Lung (tissue), 12 donors: ENCODE data around the gene ATP12A. TPM values are rescaled to one million over a fixed set of nuclear protein-coding genes. Genes with fewer than 3 reads are reported as not detected.

Experiments
- ATAC-seq: fragments of 200-7000 bp; cut with Tn5 transposase; one replicate; pipeline ENCODE4 v1.9.1; 2020; ENCODE audit warnings: moderate number of reproducible peaks; ENCODE audit not compliant: insufficient read depth, low FRiP score
- DNase-seq, 3 donors: peaks; one replicate each; pipeline ENCODE4 v3.0.0-alpha.2; 2013 to 2017
- H3K27ac ChIP-seq, 2 donors: one replicate each; pipeline ENCODE4 v1.5.1; 2013; ENCODE audit warnings: mild to moderate bottlenecking in 2 of 2, moderate library complexity in 2 of 2, control low read depth in 1 of 2, inconsistent platforms in 1 of 2, low read depth in 1 of 2, low read length in 1 of 2
- H3K27me3 ChIP-seq, 3 donors: one replicate each; pipeline ENCODE4 v1.5.1; 2013; ENCODE audit warnings: low read length in 2 of 3; ENCODE audit not compliant: control insufficient read depth in 3 of 3, insufficient read depth in 3 of 3
- H3K36me3 ChIP-seq, 4 donors: one replicate each; pipeline ENCODE4 v1.5.1; 2013; ENCODE audit warnings: low read length in 4 of 4, mild to moderate bottlenecking in 1 of 4, moderate library complexity in 1 of 4; ENCODE audit not compliant: control insufficient read depth in 4 of 4, insufficient read depth in 4 of 4
- H3K4me1 ChIP-seq, 5 donors: one replicate each; pipeline ENCODE4 v1.5.1; 2013; ENCODE audit warnings: low read length in 5 of 5, mild to moderate bottlenecking in 2 of 5, moderate library complexity in 1 of 5; ENCODE audit not compliant: control insufficient read depth in 5 of 5, insufficient read depth in 5 of 5
- H3K4me3 ChIP-seq: one replicate; pipeline ENCODE4 v1.5.1; 2013; ENCODE audit warnings: mild to moderate bottlenecking, control low read depth, moderate library complexity
- H3K9ac ChIP-seq, 2 donors: one replicate each; pipeline ENCODE4 v1.5.1; 2013; ENCODE audit warnings: low read length in 2 of 2, control low read depth in 1 of 2; ENCODE audit not compliant: insufficient read depth in 1 of 2
- H3K9me3 ChIP-seq, 4 donors: one replicate each; pipeline ENCODE4 v1.5.1; 2013; ENCODE audit warnings: low read length in 3 of 4, mild to moderate bottlenecking in 1 of 4, moderate library complexity in 1 of 4; ENCODE audit not compliant: control insufficient read depth in 4 of 4, insufficient read depth in 3 of 4
- CTCF ChIP-seq: IDR thresholded peaks from 2 replicates; pipeline ENCODE4 v1.5.1; 2012; ENCODE audit warnings: mild to moderate bottlenecking; ENCODE audit errors: control extremely low read depth, extremely low read depth
- WGBS, 2 donors: extraction: QIAGEN DNeasy Blood & Tissue Kit; methylation state at CpG; one replicate each; pipeline ENCODE4 v1.1.7; 2013; 5-methylcytosine and 5-hydroxymethylcytosine counted together
- polyA plus RNA-seq, 2 donors: library from polyadenylated mRNA; stranded (reverse); fragments of 200-250 nt; gene quantifications; one replicate each; pipeline ENCODE4 v1.2.1, GENCODE V29; 2013
- total RNA-seq, 2 donors: library from RNA; depleted of rRNA in 1 of 2; stranded (reverse); fragments of >200 nt in 1 of 2; gene quantifications; one replicate each; pipeline ENCODE4 v1.2.1, GENCODE V29; 2014 to 2021
- donor health status: control.
- donor health status: control.
- donor health status: Bipolar disorder and iron deficiency.
- donor health status: healthy.
- donor health status: DM: yes; HTN: yes; CAD: no.

ATP12A gene
- total and polyA plus RNA-seq, 4 donors = 0.40 to 11.7 (median 2.2) TPM

GRCh38 chr13:24741791-24742190 is 61.6 kb downstream of the ATP12A start:
- H3K27ac ChIP-seq = no peak overlapping the region
- H3K9me3 ChIP-seq = peaks cover 0 to 2% (median 0%) of the 10 kb centered on the region in 4 donors
- no peak for TF ChIP-seq CTCF
- H3K9ac ChIP-seq = no peak overlapping the region
- H3K36me3 ChIP-seq = no peaks in the 10 kb centered on the region
- peaks cover 5 to 20% (median 13%) of the 10 kb centered on the region in 3 donors for H3K27me3 ChIP-seq
- peak in 1 of 3 donors; percentile 26 for DNase-seq
- 71 to 76% methylated on average over 8 of the region's 8 CpGs for WGBS, 2 donors
- peaks cover 0 to 15% (median 0%) of the 10 kb centered on the region in 5 donors for H3K4me1 ChIP-seq
- no peak for ATAC-seq
- H3K4me3 ChIP-seq = no peak overlapping the region

GRCh38 chr13:24742294-24742693 is 62.1 kb downstream of the ATP12A start:
- no peak overlapping the region for H3K9ac ChIP-seq
- no peak overlapping the region for H3K27ac ChIP-seq
- no peak for ATAC-seq
- DNase-seq = peak; percentile 56 to 80 (median 67)
- 36 to 51% methylated on average over 5 to 6 of the region's 6 CpGs for WGBS, 2 donors
- no peaks in the 10 kb centered on the region for H3K36me3 ChIP-seq
- no peak for TF ChIP-seq CTCF
- peaks cover 0 to 20% (median 4%) of the 10 kb centered on the region in 5 donors for H3K4me1 ChIP-seq
- H3K27me3 ChIP-seq = peaks cover 10 to 24% (median 17%) of the 10 kb centered on the region in 3 donors
- H3K4me3 ChIP-seq = no peak overlapping the region
- H3K9me3 ChIP-seq = peaks cover 0 to 2% (median 0%) of the 10 kb centered on the region in 4 donors

- peaks cover 0 to 27% (median 4%) of the 10 kb centered on the region in 5 donors for H3K4me1 ChIP-seq
- no peak overlapping the region for H3K4me3 ChIP-seq
- no peak for TF ChIP-seq CTCF
- no peak for ATAC-seq
- whole genome bisulfite sequencing, 2 donors = 34 to 75% methylated on average over 4 of the region's 4 CpGs
- H3K9ac ChIP-seq = no peak overlapping the region
- no peaks in the 10 kb centered on the region for H3K36me3 ChIP-seq
- no peak for DNase-seq
- H3K27me3 ChIP-seq = peaks cover 15 to 31% (median 17%) of the 10 kb centered on the region in 3 donors
- H3K27ac ChIP-seq = no peak overlapping the region
- H3K9me3 ChIP-seq = peaks cover 0 to 2% (median 0%) of the 10 kb centered on the region in 4 donors
Observed at GRCh38 chr13:24742977-24743376, 62.8 kb downstream of the ATP12A start.

- Histone ChIP-seq H3K27me3 (peaks cover 17 to 42% (median 25%) of the 10 kb centered on the region in 3 donors), H3K9ac (no peak overlapping the region), H3K4me1 (peaks cover 0 to 28% (median 4%) of the 10 kb centered on the region in 5 donors), H3K4me3 (no peak overlapping the region), H3K9me3 (peaks cover 0 to 2% (median 0%) of the 10 kb centered on the region in 4 donors), H3K27ac (no peak overlapping the region), H3K36me3 (no peaks in the 10 kb centered on the region)
- DNase-seq (no peak), ATAC-seq (no peak)
- no peak for TF ChIP-seq CTCF
- WGBS, 2 donors = 64 to 78% methylated on average over 6 of the region's 6 CpGs
Observed at GRCh38 chr13:24744247-24744646, 64.0 kb downstream of the ATP12A start.
